SHP77 treated with DMSO at 0.1 percent for 48 hours (cell line): ENCODE measurements around the gene CTNND2.
"Not testable (repeated sequence)": the region's sequence is repeated elsewhere in the genome, so short reads cannot be mapped to it uniquely, and the experiment has no call there.

Experiments
- DNase-seq: peaks from one replicate; lab custom pipeline; 2025; lab: John Stamatoyannopoulos, UW

Gene CTNND2

DNA sequence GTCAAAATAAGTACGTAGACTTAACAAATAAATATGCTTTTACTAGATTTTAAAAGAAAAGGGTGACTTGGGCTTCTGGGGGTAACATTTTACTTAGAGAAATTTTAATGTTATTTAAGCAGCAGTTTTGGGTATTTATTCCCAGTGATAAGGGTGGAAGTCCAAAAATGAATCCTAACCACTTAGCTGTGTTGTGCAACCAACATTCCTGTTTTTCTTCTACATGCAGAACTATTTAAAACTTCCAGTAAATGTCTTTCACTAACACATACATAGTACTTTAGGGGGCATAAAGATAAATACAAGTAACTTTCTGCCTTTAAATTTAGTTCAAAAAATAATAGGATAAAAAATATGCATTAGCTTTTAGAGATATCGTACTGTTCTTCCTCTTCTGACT, 436.7 kb downstream of the CTNND2 start:
- DNase-seq, result no peak

DNA sequence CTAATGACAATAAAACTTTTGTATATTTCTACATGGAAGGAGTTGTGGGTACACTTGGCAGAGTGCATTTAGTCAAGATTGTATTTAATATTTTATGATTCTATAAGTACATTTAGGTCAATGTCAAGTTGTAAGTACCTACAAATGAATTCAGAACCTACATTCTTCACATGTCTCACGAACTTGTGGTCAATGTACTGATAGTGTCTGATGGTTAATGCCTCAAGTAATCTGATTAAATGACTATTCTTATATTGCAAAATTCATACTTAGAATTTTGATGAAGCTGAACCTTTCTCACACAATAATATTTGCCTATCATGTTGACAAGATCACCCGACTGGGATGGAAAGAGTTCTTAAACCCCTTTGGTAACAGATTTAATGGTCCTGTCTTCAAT, 444.5 kb downstream of the CTNND2 start:
- DNase-seq, result no peak

DNA sequence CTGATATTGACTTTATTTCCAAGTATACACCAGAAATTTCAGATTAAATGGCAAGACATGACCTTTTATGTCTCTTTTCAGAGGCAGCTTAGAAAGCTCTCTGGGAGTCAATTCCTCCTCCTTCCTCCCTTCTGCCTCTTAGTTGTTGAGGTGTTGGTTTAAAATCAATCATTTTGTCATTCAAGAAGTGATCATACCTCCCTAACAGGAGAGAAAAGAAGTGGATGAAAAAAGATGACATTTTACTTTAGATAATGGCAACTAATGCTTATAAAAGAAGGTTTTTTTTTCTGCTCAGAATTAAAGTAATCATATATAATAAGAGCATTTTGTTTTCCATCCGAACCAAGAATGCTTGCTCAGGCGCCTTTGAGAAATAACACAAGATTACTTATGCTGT, 448.7 kb downstream of the CTNND2 start:
- no peak for DNase-seq

DNA sequence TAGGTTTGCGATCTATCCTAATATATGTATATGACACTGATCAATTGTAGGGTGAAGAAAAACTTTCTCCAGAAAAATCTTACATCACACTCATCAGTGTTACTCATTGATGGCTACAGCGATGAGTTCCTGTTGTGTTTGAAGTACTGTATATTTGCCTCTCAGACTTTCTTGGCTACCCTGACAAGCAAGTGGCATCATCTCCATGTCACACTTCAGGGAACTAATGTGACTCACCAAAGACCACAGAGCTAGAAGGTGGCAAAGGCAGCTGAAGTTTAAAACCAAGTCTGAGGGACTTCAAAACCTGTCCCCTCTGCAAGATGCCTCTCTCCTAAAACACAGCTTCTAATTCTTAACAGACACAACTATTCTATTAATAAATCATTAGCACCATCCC, 451.4 kb downstream of the CTNND2 start:
- no peak for DNase-seq

DNA sequence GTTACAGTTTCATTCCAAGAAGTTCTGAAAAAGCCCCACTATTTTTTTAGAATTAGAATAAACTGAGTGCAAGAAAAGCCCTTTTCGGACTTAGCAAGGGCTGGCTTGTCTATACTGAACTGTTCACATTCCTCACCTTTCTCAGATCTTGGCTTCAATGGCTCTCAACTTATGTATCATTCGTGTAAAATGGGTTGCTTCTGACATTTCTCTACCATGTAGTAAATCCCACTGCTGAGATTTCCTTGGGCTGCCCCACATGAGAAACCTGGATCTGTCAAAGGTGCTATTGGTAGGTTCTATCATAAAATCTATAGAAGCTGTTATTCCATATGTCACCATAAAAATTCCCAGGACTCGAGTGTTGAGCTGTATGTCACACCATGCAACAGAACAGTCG, 454.3 kb downstream of the CTNND2 start:
- DNase-seq, result no peak

DNA sequence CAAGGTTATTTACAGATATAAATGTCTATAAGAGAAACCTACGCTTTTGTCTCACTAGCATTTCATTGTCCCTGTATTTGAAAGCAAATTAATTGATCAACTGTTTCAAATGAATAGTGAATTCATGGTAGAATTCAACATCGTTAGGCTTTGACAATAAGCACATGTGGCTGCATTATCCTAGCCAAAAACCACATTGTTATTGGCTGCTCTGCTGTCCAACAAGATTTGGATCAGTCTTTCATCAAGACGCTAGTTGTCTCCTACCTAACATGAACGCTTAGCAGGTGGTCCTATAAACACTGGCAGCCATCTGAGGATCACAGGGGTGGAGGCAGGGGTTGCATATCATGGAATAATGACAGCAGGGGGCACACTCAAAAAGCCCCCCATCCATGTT, 455.0 kb downstream of the CTNND2 start:
- DNase-seq, result no peak

DNA sequence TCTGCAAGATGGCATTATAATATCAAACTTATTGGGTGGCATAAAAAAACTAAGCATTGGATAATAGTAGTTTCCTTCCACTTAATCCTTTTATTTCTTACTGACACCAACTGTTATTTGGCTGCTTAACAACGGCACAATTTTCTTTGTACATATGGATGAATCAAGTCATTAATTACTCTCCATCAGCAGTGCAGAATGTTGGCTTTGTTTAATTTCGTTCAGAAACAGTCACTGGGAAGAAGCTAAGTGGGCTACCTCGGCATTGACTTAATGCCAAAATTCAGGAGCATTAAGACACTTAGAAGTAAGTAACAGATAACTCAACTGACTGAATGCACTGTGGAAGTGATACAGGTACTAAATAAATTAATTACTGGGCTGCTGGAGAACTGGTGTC, 460.4 kb downstream of the CTNND2 start:
- no peak for DNase-seq

DNA sequence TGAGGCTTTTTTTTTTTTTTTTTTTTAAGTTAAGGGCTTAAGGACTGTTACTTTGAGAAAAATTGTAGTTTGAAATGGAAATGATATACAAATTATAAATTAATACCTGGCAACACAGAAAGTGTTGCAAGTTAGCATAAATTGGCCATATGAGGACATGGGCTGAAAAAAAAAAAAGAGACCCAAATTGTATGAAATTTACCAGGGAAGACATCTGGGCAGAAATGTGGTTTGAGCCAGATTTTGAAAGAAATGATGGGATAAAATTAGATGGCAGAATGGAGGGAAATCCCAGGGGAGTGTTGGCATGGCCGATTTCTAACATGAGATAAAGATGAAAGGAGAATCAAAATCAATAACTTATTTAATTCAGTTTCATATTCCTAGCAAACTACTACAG, 472.1 kb downstream of the CTNND2 start:
- no peak for DNase-seq

DNA sequence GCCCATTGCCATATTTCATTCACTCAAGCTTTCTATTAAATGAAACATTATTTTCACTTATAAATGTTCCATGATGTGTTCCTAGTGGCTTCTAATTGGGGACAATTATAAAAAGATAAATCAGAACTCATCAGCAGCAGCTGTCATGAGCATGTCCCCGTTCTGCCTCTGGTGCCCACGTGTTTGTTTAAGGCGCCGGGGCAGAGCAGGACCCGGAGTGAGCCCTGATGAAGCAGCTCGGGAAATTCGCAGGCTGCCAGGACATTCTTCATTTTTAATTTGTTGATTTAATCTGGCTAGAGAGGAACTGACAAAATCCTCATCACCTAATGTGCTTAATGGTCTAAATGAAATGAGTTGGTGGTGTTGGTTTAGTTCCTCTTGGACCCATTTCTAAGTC, 475.0 kb downstream of the CTNND2 start:
- no peak for DNase-seq

DNA sequence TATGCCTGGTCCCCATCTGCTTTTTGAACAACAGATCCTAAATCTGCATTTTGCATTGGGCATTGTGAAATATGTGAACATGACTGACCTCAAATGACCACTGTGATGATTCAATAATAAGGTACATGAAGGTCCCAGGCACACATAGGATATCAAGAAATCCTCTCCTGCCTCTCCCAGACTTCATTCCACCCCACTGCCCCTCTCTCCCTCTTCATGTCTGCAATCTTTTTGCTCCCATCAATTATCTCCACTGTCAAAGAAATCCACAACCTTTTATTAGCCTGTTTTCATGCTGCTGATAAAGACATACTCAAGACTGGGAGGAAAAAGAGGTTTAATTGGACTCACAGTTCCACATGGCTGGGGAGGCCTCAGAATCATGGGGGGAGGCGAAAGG, 476.7 kb downstream of the CTNND2 start:
- DNase-seq, result no peak

DNA sequence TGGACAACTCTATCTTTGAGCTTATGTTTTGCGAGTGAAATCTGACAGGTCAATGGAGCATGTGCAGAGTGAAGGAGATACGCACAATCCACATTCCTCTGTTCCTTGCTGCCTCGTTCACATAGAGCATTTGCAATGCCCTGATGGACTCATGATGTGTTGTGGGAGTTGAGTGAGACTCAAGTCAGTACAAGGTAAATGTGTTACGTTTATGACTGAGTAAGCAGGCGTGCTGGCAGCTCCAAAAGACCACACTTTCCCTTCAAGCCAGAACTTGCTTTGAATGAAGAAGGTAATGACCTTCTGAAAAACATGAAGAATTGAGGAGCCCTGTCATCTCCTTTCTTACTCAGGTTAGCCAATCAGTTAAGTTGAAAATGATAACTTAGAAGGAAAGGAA, 477.8 kb downstream of the CTNND2 start:
- DNase-seq, result no peak

DNA sequence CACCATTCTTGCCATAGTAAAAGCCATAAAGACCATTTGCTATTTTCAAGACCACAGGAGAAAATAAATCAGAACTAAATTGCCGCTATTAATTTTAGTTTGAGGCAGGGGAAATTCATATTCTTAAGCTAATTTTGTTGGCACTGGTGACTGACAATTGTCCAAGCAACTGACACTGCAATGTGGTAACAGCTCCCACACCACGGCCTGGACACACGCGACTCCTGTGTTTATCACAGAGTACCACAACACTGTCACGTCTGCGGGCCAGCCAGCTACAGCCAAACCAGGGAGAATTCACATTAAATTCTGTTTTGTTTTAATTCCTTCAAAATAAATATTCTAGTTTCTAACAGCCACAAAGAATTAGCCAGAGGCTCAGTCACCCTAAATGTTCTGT, 481.9 kb downstream of the CTNND2 start:
- no peak for DNase-seq

DNA sequence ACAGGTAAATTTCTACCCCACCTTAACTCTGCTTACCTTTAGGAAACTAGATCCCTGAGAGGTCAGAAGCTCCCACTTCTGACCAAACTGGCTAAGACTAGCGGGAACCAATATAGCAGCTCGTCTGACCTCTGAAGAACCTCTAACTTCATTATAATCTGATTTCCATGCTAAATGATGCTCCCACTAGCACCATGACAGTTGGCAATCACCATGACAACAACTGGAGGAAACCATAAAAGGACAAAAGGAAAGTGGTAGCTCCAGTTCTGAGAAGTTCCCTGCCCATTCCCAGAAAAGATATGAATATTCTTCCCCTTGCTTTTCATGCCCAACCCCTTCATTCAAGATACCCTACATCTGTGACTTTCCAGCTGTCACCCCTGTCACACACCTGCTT, 483.3 kb downstream of the CTNND2 start:
- DNase-seq, result no peak

DNA sequence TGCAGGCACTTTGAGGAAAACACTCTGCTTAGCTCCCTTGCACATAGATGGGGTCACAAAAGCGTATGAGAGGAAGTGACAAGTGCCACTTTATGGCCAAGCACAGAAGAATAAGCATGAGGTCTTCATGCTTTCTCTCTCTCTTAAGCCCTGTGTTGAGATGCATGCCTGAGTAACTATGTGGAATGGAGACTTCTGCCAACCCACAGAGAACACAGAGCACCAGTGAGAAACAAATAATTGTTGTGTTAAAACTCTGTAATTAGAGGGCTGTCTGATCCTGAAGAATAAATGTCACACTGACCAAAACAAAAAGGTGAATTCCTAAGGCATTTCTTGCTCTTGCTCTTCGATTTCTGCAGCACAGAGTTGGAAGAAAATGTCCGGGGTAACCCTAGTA, 488.5 kb downstream of the CTNND2 start:
- no peak for DNase-seq

DNA sequence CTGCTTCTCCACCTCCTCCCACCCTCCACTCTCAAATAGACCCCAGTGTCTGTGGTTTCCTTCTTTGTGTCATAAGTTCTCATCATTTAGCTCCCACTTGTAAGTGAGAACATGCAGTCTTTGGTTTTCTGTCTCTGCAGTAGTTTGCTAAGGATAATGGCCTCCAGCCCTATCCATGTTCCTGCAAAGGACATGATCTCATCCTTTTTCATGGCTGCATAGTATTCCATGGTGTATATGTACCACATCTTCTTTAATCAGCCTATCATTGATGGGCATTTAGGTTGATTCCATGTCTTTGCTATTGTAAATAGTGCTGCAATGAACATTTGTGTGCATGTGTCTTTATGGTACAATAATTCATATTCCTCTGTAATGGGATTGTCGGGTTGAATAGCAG, 489.5 kb downstream of the CTNND2 start:
- not testable (repeated sequence) for DNase-seq

DNA sequence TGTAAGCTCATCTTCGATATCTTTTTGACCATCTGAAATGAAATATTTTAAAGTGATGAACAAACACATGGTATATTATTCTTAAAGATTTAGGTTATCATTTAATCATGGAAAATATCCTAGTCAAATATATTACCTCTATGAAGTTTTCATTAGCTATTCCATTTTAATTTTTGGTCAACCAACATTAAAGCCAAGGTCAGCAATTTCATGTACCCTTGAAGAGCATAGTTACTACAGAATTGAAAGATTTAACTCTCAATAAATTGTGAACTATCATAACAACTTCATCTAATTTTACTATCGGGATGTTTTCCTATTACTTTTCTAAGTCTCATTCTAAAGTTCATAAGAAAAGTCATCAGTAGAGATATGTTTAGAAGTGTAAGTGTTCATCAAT, 492.6 kb downstream of the CTNND2 start:
- DNase-seq, result no peak

DNA sequence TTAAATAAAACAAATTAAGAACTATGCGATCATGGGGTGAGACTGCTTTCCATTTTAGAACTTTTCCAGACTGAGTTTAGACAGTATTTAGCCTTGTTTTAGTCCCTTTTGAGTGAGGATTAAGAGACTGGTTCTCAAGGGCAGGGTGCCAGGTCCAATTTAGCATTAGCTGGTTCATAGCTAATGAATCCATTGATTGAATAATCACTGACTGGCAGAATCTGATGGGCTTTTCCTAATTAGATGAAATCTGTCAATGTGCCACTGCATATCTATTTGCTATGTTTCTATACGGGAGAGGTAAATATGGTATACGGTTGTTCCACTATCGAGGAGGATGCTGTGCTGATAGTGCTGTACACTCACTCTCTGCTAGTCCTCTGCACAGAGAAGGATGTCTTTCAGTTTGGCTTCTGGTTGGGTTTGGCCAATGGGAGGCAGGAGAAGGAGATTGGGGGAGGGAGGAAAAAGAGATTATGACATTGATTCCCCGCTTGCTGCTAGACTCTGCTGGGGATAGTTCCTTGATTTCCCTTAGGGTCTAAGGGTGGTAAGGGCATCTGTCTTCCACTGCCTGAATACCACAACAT, 496.6 kb downstream of the CTNND2 start:
- no peak for DNase-seq

DNA sequence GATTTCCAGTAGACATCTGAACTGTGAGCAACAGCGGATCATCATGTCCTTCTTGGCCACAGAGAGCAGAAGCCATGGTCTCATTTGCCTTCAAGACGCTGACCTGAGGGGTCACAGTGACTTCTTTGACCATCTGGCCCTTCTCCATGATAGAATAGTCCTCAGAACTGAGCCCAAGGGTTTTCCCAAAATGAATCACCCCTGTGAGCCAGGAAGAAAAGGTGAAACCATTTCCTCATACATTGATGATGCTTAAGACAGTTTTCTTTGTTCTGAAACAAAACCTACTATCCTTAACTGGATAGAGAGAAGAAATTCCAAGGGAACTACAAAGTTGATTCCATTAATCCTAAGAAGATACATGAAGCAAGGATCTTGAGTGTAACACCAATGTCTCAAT, 503.9 kb downstream of the CTNND2 start:
- DNase-seq, result no peak

DNA sequence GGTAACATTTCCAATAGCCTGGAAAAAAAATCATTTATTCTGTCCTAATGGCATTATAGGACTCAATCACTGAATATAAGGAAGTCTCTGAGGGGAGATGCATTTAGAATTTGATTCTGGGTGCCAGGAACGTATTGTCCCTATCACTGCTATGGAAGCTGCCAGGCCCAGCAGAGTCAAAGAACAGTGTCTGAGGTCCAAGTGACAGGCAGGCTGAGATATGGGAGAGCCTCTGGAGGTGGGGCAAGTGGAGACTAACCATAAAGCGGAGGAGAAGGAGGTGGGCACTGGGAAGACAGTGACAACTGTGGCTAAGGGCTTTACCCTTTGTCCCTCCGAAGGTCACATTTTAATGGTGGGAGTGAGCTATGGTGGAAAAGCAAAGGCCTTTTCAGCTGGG, 505.5 kb downstream of the CTNND2 start:
- no peak for DNase-seq

DNA sequence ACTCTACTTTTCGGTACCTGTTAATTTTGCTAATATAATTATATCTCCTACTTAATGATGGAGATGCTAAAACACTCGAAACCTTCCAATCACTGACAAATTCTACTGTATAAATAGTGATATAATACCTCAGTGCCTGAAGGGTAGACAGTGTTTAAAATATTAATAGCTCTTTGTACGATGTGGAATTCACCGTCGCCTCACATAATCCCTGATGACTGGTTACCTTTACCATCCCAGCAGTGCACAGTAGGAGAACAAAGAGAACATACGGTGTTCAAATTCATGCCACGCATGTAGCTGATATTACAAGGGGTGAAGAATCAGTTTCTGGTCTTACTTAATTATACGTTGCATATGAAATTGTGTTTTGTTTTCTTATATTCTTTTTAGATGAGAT, 506.7 kb downstream of the CTNND2 start:
- DNase-seq, result no peak

DNA sequence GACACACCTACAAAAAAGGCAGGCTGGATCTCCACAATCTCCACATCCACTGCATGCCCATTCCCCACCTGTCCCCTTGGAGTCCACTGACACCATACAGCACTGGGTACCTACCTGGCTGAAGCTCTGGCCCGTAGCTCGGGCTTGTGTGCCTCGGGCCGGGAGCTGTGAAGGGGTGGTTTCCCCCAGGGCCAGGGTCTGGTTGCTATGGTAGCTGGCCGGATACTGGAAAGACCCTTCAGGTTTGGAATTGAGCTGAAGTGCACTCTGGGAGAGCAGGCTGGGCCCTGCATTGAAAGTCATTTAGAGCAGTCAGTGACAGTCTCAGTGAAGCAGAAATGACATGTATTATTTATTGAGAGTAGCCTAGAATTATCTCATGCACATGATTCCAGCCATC, 507.3 kb downstream of the CTNND2 start:
- no peak for DNase-seq

DNA sequence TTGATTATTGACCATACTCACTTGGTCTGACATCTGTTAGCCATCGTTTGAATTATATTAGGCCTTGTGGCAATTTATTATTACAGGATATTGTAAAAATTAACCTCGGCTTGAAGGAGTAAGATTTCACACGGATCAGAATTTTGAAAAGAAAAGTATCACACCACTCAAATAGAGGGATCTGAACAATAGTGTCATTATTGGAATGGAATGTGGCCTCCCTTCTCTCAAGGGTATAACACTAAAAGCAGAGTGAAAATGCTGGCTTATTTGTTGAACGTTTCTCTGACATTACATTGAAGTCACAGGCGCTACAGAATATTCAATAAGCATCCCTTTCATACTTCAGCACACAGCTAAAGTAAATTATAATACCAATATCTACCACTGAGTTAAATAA, 509.3 kb downstream of the CTNND2 start:
- DNase-seq, result no peak

DNA sequence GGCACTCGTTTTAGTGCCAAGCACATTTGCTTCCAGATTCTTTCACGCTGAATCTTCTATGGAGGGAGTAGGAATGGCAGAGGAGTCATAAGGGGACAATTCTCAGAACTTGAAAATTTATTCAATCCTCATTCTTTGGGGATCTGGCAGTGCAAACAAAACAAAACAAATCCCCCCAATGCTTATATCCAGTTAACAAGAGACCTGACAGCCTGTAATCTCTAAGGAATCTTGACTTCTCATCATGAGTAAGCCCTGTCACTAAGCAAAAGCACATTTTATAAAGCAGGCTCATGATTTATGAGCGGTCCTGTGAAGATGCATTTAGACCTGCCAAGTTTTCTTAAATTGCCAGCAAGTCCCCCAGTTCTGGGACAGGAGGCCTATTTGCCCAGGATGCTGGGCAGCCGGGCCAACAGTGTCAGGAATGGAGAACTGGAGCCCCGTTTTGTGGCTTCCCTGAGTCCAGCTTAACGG, 513.9 kb downstream of the CTNND2 start:
- DNase-seq, result no peak

DNA sequence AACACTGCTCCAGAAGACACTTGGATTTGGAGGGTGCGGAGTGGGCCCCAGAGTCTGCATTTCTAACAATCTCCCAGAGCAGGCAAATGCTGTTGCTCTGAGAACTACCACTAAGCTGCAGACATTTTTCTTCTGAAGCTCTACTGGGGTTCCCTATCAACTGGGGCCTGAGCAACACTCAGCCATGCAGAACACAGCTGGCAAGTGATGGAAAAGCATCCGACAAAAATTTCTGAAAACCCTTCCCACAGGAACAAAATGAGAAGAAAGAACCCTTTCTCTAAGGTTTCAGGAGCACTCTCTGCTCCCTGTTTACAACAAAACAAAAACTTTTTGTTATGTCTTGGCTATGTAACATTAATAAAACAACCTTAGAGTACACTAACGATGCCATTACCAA, 516.9 kb downstream of the CTNND2 start:
- DNase-seq, result no peak

DNA sequence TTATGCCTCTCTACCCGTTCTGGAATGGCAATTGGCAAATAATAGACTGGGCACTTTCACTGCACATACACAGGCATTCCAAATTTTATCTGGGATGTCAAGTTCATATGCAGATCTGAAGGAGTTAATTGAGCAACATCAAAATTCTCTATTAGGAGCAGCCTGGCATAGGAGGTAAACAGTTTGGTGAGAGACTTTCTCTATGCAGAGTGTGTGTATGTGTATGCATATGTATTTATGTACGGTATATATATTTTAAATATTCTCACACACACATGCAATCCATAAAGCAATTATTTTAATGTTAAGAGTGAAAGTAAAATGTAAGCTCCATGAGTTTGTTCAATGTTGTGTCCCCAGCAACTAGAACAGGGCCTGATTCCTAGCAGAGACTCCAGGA, 517.8 kb downstream of the CTNND2 start:
- DNase-seq, result no peak
